ENCODE results near the gene EGR2. TPM values are rescaled to one million over a fixed set of nuclear protein-coding genes. Genes with fewer than 3 reads are reported as not detected.

The EGR2 gene
- total and polyA plus RNA-seq, 4 donors: 0.82 to 15.5 (median 5.4) TPM

DNA sequence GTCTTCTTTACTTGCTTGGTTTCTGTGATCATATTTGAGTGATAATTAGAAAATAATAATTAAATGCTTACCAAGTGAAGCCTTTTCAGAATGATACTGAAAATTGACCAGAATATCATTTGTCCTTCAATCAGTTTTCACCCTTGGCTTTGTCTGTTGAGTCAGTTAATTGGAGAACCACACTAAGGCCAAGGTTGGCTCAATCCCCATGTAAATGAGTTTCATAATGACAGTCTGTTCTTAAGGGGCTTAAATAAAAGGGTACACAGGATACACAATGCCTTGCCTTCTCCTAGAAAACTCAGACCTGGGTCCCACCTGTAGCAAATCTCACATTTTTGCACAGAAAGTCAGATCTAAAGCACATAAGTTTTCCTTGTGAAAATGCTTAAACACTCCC lies 31.3 kb upstream of the EGR2 start:
- Histone ChIP-seq H3K4me3 (no peak overlapping the region), H3K27me3 (ENCODE audit: control insufficient read depth in 3 of 3, insufficient read depth in 3 of 3, low read length in 2 of 3) (peaks cover 0 to 5% (median 0%) of the 10 kb centered on the region in 3 donors), H3K36me3 (ENCODE audit: control insufficient read depth in 4 of 4, insufficient read depth in 4 of 4, low read length in 4 of 4) (no peaks in the 10 kb centered on the region), H3K4me1 (ENCODE audit: control insufficient read depth in 5 of 5, insufficient read depth in 5 of 5, low read length in 5 of 5) (peaks cover 0 to 2% (median 0%) of the 10 kb centered on the region in 5 donors), H3K9me3 (ENCODE audit: control insufficient read depth in 4 of 4, insufficient read depth in 3 of 4, low read length in 3 of 4) (peaks cover 0 to 12% (median 3%) of the 10 kb centered on the region in 4 donors), H3K9ac (ENCODE audit: insufficient read depth in 1 of 2, low read length in 2 of 2) (no peak overlapping the region), H3K27ac (ENCODE audit: low read depth in 1 of 2, low read length in 1 of 2) (no peak overlapping the region)
- ATAC-seq (ENCODE audit: insufficient read depth, low FRiP score) (no peak), DNase-seq (no peak)
- TF ChIP-seq, protein P1, sequence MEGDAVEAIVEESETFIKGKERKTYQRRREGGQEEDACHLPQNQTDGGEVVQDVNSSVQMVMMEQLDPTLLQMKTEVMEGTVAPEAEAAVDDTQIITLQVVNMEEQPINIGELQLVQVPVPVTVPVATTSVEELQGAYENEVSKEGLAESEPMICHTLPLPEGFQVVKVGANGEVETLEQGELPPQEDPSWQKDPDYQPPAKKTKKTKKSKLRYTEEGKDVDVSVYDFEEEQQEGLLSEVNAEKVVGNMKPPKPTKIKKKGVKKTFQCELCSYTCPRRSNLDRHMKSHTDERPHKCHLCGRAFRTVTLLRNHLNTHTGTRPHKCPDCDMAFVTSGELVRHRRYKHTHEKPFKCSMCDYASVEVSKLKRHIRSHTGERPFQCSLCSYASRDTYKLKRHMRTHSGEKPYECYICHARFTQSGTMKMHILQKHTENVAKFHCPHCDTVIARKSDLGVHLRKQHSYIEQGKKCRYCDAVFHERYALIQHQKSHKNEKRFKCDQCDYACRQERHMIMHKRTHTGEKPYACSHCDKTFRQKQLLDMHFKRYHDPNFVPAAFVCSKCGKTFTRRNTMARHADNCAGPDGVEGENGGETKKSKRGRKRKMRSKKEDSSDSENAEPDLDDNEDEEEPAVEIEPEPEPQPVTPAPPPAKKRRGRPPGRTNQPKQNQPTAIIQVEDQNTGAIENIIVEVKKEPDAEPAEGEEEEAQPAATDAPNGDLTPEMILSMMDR (IDR thresholded peaks at IDR 0.05; ENCODE audit: control extremely low read depth, extremely low read depth): no peak

DNA sequence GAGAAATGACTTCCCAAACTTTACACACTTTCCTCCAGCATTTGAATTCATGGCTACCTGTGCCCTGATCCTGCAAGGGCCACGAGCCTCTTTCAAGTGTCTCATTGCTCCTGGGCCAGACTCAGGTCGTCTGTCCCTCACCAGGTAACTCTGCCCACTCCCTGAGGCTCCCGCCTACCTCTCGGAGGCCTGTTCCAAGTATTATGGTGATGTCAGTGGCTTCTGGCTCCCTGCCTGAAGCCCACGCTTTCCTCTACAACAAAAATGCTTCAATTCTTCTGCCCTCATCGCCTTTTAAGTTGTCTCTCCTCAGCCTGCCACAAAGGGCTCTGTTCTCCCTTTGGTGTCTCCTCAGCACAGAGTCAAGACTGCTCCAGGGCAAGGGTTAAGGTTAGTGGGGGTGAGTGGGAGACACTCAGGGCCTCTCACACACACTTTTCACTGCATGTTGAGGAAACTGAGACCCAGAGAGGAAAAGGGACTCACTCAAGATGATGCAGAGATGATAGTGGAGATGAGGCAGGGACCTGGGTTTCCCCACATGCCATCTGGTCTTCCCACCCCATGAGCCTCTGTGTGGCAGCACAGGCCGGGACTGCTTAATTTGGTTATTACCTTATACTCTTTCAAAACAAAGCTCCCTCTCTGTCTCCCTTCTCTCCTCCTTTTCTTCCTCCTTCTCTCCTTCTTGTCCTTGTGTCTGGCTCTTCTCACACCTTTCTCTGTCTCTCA lies 28.3 kb upstream of the EGR2 start:
- Histone ChIP-seq H3K4me1 (ENCODE audit: control insufficient read depth in 5 of 5, insufficient read depth in 5 of 5, low read length in 5 of 5) (no peaks in the 10 kb centered on the region), H3K9me3 (ENCODE audit: control insufficient read depth in 4 of 4, insufficient read depth in 3 of 4, low read length in 3 of 4) (peaks cover 0 to 12% (median 3%) of the 10 kb centered on the region in 4 donors), H3K27me3 (ENCODE audit: control insufficient read depth in 3 of 3, insufficient read depth in 3 of 3, low read length in 2 of 3) (peaks cover 0 to 6% (median 4%) of the 10 kb centered on the region in 3 donors), H3K36me3 (ENCODE audit: control insufficient read depth in 4 of 4, insufficient read depth in 4 of 4, low read length in 4 of 4) (no peaks in the 10 kb centered on the region), H3K27ac (ENCODE audit: low read depth in 1 of 2, low read length in 1 of 2) (no peak overlapping the region), H3K9ac (ENCODE audit: insufficient read depth in 1 of 2, low read length in 2 of 2) (no peak overlapping the region), H3K4me3 (no peak overlapping the region)
- TF ChIP-seq, protein P1 (IDR thresholded peaks at IDR 0.05; ENCODE audit: control extremely low read depth, extremely low read depth): no peak
- WGBS, 2 donors: 78 to 84% methylated on average over 7 of the region's 7 CpGs
- DNase-seq: no peak
- no peak for ATAC-seq (ENCODE audit: insufficient read depth, low FRiP score)

DNA sequence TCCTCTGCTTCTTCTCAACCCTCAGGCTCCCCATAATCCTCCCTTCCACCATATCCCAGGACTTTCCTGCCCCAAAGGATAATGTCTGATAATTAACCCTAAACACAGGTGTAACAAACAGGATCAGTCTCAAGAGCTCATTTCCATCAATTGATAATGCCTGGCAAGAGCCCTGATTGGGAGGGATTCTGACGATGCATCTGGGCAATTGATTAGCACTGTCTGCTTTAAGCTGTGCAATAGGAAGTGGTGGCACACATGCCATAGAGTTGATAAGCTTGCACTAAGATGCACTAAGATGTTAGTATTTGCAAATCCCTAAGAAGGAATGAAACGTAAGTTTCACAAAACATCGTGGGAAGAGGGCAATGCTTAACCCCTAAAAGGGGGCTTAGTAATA lies 27.4 kb upstream of the EGR2 start:
- ATAC-seq (ENCODE audit: insufficient read depth, low FRiP score) (no peak), DNase-seq (no peak)
- Histone ChIP-seq H3K4me3 (no peak overlapping the region), H3K27me3 (ENCODE audit: control insufficient read depth in 3 of 3, insufficient read depth in 3 of 3, low read length in 2 of 3) (peaks cover 0 to 6% (median 4%) of the 10 kb centered on the region in 3 donors), H3K4me1 (ENCODE audit: control insufficient read depth in 5 of 5, insufficient read depth in 5 of 5, low read length in 5 of 5) (no peaks in the 10 kb centered on the region), H3K36me3 (ENCODE audit: control insufficient read depth in 4 of 4, insufficient read depth in 4 of 4, low read length in 4 of 4) (no peaks in the 10 kb centered on the region), H3K9ac (ENCODE audit: insufficient read depth in 1 of 2, low read length in 2 of 2) (no peak overlapping the region), H3K9me3 (ENCODE audit: control insufficient read depth in 4 of 4, insufficient read depth in 3 of 4, low read length in 3 of 4) (peaks cover 0 to 12% (median 3%) of the 10 kb centered on the region in 4 donors), H3K27ac (ENCODE audit: low read depth in 1 of 2, low read length in 1 of 2) (no peak overlapping the region)
- WGBS, 2 donors: 49 to 67% methylated on average over 3 of the region's 3 CpGs
- TF ChIP-seq, protein P1 (IDR thresholded peaks at IDR 0.05; ENCODE audit: control extremely low read depth, extremely low read depth): no peak

Measured in lung (tissue), 12 donors.